ENCODE measurements around the gene JAK3. TPM values are rescaled to one million over a fixed set of nuclear protein-coding genes. Genes with fewer than 3 reads are reported as not detected.

Gene JAK3
- total RNA-seq, 1 experiment from 2014 or later = 3.3 TPM

DNA sequence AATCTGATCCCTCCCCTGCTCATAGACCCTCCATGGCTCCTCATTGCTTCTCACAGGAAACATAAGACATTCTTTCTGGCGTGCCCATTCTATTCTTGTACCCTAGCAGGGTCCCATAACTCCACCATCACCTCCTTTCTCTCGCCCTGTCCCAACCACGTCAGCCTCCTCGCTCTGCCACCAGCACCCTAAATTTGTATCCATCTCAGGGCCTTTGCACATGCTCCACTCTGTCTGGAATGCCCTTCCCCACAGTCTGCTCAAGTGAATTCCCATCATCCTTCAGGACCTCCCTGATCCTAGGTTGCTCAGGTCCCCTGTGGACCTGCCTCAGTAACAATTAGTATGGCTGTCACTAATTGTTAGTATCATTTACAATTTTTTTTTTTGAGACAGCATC, 42.4 kb downstream of the JAK3 start:
- Histone ChIP-seq H4K91ac (ENCODE audit: insufficient read length, low read depth, low read length) (no peak overlapping the region), H2AK5ac (ENCODE audit: insufficient read length, low read length) (no peak overlapping the region), H3K79me1 (ENCODE audit: insufficient read depth, low read depth, low read length, poor library complexity, severe bottlenecking) (no peaks in the 10 kb centered on the region), H2BK20ac (ENCODE audit: low read depth, low read length, poor library complexity, severe bottlenecking) (no peak overlapping the region), H3K9me3 (ENCODE audit: control insufficient read depth, low read depth, low read length) (no peaks in the 10 kb centered on the region), H4K5ac (ENCODE audit: insufficient read length, low read depth, low read length) (no peak overlapping the region), H3K4ac (ENCODE audit: low read depth, low read length) (no peak overlapping the region), H3K4me1 (ENCODE audit: insufficient read depth, low read length) (no peaks in the 10 kb centered on the region), H3K18ac (ENCODE audit: insufficient read length, low read depth, low read length) (no peak overlapping the region), H3K27me3 (ENCODE audit: insufficient read depth, low read length) (no peaks in the 10 kb centered on the region), H4K8ac (replicated peaks; ENCODE audit: insufficient read length, low read depth, low read length) (no peak overlapping the region), H2BK15ac (ENCODE audit: low read depth, low read length) (no peak overlapping the region), H3K56ac (ENCODE audit: insufficient read length, low read depth, low read length) (no peak overlapping the region), H4K20me1 (ENCODE audit: control insufficient read depth, insufficient read depth, insufficient read length) (no peaks in the 10 kb centered on the region), H2BK5ac (ENCODE audit: insufficient read length, low read length) (no peak overlapping the region), H2BK12ac (ENCODE audit: insufficient read length, low read depth, low read length) (no peak overlapping the region), H2AFZ (ENCODE audit: low read length) (no peak overlapping the region), H3K9ac (ENCODE audit: extremely low read depth, insufficient read length, low read length) (no peak overlapping the region), H3K4me2 (ENCODE audit: insufficient read depth, insufficient read length, low read length) (no peak overlapping the region), H3K14ac (ENCODE audit: insufficient read depth, low read length) (no peak overlapping the region), H3T11ph (ENCODE audit: low read length) (no peak overlapping the region), H3K27ac (ENCODE audit: insufficient read length, low read depth, low read length) (no peak overlapping the region), H3K79me2 (ENCODE audit: insufficient read depth, low read length) (no peaks in the 10 kb centered on the region), H3K23ac (ENCODE audit: insufficient read length, low read depth, low read length) (no peak overlapping the region), H3K23me2 (ENCODE audit: insufficient read length, low read depth, low read length, poor library complexity, severe bottlenecking) (no peaks in the 10 kb centered on the region), H2BK120ac (ENCODE audit: low read depth, low read length, poor library complexity, severe bottlenecking) (no peak overlapping the region)
- no peaks in the 10 kb centered on the region for H3K36me3 Mint-ChIP-seq (ENCODE audit: insufficient read depth in 1 of 3, low read depth in 3 of 3)
- H3K27ac Mint-ChIP-seq = no peak overlapping the region; a peak in 1 of 7 replicates
- H3K4me1 Mint-ChIP-seq = no peaks in the 10 kb centered on the region
- H3K9me3 Mint-ChIP-seq = no peaks in the 10 kb centered on the region; a peak in 1 of 5 replicates
- TF ChIP-seq, protein P1, sequence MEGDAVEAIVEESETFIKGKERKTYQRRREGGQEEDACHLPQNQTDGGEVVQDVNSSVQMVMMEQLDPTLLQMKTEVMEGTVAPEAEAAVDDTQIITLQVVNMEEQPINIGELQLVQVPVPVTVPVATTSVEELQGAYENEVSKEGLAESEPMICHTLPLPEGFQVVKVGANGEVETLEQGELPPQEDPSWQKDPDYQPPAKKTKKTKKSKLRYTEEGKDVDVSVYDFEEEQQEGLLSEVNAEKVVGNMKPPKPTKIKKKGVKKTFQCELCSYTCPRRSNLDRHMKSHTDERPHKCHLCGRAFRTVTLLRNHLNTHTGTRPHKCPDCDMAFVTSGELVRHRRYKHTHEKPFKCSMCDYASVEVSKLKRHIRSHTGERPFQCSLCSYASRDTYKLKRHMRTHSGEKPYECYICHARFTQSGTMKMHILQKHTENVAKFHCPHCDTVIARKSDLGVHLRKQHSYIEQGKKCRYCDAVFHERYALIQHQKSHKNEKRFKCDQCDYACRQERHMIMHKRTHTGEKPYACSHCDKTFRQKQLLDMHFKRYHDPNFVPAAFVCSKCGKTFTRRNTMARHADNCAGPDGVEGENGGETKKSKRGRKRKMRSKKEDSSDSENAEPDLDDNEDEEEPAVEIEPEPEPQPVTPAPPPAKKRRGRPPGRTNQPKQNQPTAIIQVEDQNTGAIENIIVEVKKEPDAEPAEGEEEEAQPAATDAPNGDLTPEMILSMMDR (conservative IDR thresholded peaks at IDR 0.05) = no peak
- no CpG with 5 or more reads among the region's 4 CpGs for WGBS (ENCODE audit: extremely low coverage, insufficient read length, low lambda C conversion rate)
- no peak overlapping the region for H3K4me3 Mint-ChIP-seq
- H3K27me3 Mint-ChIP-seq (ENCODE audit: low read depth) = no peaks in the 10 kb centered on the region; the same call in 1 of the 2 replicates
- DNase-seq = no peak
